Duodenal mucosa (tissue), 2 donors: ENCODE measurements around the gene SLC25A21.

Experiments
- H3K27ac ChIP-seq: one replicate; pipeline ENCODE4 v1.7.0; 2013; ENCODE audit warnings: low read depth, low read length
- H3K27me3 ChIP-seq, 2 donors: one replicate each; pipeline ENCODE4 v1.7.0; 2013; ENCODE audit warnings: low read length in 2 of 2, control low read depth in 1 of 2; ENCODE audit not compliant: insufficient read depth in 2 of 2, control insufficient read depth in 1 of 2
- H3K36me3 ChIP-seq, 2 donors: one replicate each; pipeline ENCODE4 v1.7.0; 2013; ENCODE audit warnings: low read length in 2 of 2, control low read depth in 1 of 2; ENCODE audit not compliant: insufficient read depth in 2 of 2, control insufficient read depth in 1 of 2
- H3K4me1 ChIP-seq, 2 donors: one replicate each; pipeline ENCODE4 v1.7.0; 2013; ENCODE audit warnings: low read length in 2 of 2, control low read depth in 1 of 2; ENCODE audit not compliant: insufficient read depth in 2 of 2, control insufficient read depth in 1 of 2
- H3K4me3 ChIP-seq, 2 donors: one replicate each; pipeline ENCODE4 v1.7.0; 2013; ENCODE audit warnings: low read length in 2 of 2, low read depth in 1 of 2
- H3K9ac ChIP-seq, 2 donors: one replicate each; pipeline ENCODE4 v1.7.0; 2013; ENCODE audit warnings: low read length in 2 of 2, low read depth in 1 of 2
- H3K9me3 ChIP-seq, 2 donors: one replicate each; pipeline ENCODE4 v1.7.0; 2013; ENCODE audit warnings: low read length in 2 of 2, control low read depth in 1 of 2; ENCODE audit not compliant: control insufficient read depth in 1 of 2

The SLC25A21 gene

DNA sequence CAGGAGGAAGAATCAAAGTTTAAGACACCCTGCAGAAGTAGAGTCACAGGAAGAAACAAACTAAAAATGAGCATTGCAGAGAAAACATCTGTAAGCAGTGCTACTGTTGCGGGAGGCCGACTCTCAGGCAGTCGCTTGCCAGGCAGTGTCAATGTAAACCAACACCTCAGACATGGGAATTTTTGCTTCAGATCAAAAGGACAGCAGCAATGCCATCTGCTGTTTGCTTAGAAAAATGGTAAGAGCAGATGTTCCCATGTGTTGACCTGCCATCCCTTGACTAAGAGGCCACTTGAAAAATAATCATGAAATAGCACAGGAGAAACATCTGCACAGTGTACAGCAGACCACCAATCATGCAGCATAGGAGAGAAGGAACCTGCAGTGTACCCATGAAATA lies 196.6 kb downstream of the SLC25A21 start:
- no peak overlapping the region for H3K27ac ChIP-seq
- no peaks in the 10 kb centered on the region for H3K4me1 ChIP-seq
- no peaks in the 10 kb centered on the region for H3K27me3 ChIP-seq
- no peak overlapping the region for H3K9ac ChIP-seq
- H3K4me3 ChIP-seq = no peak overlapping the region
- no peaks in the 10 kb centered on the region for H3K36me3 ChIP-seq
- no peaks in the 10 kb centered on the region for H3K9me3 ChIP-seq

DNA sequence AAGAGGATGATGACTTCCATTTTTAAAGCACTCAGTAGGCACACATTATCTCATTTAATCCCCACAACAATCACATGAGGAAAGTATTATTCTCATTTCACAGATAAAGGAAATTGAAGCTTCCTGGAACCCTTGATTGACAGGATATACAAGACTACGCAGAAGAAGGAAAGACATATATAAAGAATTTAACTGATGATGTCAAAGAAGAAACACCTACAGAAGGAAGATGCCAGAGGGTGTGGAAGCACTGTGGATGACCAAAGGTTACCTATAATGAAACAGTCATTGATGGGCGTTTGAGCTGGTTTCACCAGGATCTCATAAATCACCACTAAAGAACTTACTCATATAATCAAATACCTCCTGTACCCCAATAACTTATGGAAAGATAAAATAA lies 197.4 kb downstream of the SLC25A21 start:
- Histone ChIP-seq H3K27me3 (no peaks in the 10 kb centered on the region), H3K27ac (no peak overlapping the region), H3K9me3 (no peaks in the 10 kb centered on the region), H3K4me1 (no peaks in the 10 kb centered on the region), H3K9ac (no peak overlapping the region), H3K4me3 (no peak overlapping the region), H3K36me3 (no peaks in the 10 kb centered on the region)

DNA sequence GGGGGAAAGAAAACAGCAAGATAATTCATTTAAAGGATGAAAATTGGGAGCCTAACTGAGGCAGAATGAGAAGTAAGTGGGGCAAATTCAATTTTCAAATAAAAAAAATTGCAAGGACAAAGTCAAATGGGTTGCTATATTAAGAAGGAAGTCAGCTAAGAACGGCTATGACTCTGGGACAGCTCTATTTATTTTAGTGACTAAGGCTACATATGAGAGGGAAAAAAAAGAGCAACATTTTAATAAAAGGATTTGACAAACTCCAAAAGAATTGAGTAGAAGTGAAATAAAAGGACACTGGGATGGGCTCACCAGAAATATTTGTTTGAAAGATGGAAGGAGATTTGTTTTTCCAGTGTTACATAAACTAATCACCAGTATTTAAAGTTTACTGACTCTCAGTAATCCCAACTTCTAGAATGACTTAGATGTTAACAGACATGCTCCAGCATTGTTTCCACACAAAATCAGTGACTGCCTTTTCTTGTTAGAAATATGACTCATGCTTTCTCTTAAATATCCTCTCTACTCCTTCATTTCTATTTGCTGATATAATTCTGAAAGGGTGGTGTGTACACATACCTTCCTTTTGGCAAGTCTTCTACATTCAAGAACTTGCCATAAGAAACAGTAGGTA lies 198.5 kb downstream of the SLC25A21 start:
- no peak overlapping the region for H3K27ac ChIP-seq
- no peaks in the 10 kb centered on the region for H3K27me3 ChIP-seq
- H3K36me3 ChIP-seq = no peaks in the 10 kb centered on the region
- no peaks in the 10 kb centered on the region for H3K4me1 ChIP-seq
- H3K9ac ChIP-seq = no peak overlapping the region
- no peaks in the 10 kb centered on the region for H3K9me3 ChIP-seq
- no peak overlapping the region for H3K4me3 ChIP-seq

DNA sequence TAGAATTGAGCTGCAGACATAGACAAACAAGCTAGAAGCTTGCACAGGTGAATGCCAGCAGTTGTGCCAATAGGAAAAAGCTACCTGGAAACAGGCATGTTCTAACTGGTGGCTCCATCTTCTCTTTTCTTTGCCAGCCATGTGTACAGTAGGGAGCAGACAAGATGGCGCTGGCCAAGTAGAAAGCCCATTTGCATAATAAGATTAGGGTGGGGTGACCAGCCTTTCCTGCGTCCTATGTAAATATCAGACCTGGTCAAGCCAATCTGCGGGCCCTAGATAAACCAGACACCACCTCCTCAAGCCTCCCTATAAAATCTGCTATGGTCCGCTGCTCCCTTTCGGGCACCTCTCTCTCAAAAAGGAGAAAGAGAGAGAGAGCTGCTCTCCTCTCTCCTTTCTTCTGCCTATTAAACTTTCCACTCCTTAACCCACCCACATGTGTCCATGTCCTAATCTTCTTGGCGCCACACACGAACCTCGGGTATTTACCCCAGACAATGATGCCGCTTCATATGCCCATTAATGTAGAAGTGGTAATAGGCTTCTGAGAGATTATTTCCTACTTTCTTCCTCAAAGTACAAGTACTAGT lies 201.0 kb downstream of the SLC25A21 start:
- H3K4me1 ChIP-seq = no peaks in the 10 kb centered on the region

DNA sequence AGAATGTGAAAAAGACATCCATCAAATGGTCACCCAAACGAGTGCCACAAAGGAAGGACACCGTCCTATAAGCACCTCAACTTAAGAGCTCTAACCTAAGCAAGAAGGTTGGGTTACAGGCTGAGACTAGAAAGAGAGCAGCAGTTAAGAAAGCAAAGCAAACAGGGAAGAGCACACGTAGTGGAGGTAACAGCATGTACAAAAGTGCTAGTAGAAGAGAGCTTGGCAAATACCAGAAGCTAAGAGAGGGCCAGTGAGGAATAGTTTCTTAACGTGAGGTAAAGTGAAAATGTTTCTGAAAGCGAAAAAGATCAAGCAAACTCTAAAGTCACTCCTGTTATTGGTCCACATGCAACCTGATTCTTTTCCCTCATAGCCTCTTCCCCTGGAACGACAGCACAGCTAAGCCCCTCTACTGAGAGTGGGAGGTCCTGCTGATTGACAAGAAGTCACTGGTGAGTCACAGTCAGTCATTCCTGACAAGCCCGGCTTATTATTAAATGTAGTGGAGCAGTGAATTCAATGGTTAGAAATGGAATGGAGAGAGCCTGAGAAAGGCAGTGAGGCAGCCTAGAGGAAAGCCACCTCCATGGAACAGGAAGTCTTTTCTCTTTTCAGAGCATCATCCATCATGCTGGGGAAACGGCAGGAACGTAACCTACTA lies 204.4 kb downstream of the SLC25A21 start:
- H3K27ac ChIP-seq = no peak overlapping the region
- no peak overlapping the region for H3K4me3 ChIP-seq
- H3K9ac ChIP-seq = no peak overlapping the region
- no peaks in the 10 kb centered on the region for H3K9me3 ChIP-seq
- H3K27me3 ChIP-seq = no peaks in the 10 kb centered on the region
- no peaks in the 10 kb centered on the region for H3K4me1 ChIP-seq
- no peaks in the 10 kb centered on the region for H3K36me3 ChIP-seq

More for the DNA sequence above, 201.0 kb downstream of the SLC25A21 start:
- Histone ChIP-seq H3K27ac (no peak overlapping the region), H3K27me3 (no peaks in the 10 kb centered on the region), H3K36me3 (no peaks in the 10 kb centered on the region), H3K4me3 (no peak overlapping the region), H3K9me3 (no peaks in the 10 kb centered on the region), H3K9ac (no peak overlapping the region)

DNA sequence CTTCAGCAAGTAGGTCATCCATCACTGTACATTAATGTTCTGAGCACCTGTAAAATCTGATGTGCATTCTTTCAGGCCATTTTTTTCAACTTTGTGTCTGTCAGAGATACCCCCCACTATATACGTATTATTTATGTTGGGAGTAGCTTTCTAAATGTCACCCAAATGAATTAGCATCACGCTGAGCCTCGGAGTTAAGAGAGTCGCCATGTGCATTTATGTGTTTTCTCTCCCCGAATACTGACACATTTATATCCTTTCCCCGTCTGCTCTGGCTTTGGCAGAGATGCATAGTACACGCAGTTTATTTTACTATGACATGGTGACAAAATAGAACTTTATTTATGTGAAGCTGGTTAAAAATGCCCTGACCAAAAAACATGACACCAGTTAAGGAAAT lies 216.4 kb downstream of the SLC25A21 start:
- no peak overlapping the region for H3K27ac ChIP-seq
- H3K4me1 ChIP-seq = no peaks in the 10 kb centered on the region
- no peak overlapping the region for H3K4me3 ChIP-seq
- H3K27me3 ChIP-seq = no peaks in the 10 kb centered on the region
- no peaks in the 10 kb centered on the region for H3K9me3 ChIP-seq
- no peak overlapping the region for H3K9ac ChIP-seq
- no peaks in the 10 kb centered on the region for H3K36me3 ChIP-seq

DNA sequence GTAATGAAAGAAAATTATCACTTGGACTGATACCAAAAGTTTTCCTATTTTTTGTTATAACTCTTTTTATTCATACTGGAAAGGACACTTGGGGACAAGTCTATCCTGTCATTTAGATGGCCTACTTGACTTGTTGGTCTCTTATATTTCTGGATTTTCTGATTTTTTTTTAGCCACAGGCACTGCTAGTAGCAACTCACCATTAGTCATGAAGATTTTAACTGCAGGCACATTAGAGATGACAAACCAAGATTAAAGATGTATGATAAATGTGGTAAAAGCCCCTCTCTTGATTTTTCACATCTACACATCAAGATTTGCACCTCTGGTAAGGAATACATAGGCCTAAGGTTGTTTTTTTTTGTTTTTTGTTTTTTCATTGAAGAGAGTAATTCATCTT lies 217.0 kb downstream of the SLC25A21 start:
- no peak overlapping the region for H3K27ac ChIP-seq
- no peaks in the 10 kb centered on the region for H3K9me3 ChIP-seq
- H3K4me3 ChIP-seq = no peak overlapping the region
- no peak overlapping the region for H3K9ac ChIP-seq
- H3K36me3 ChIP-seq = no peaks in the 10 kb centered on the region
- H3K4me1 ChIP-seq = no peaks in the 10 kb centered on the region
- no peaks in the 10 kb centered on the region for H3K27me3 ChIP-seq

DNA sequence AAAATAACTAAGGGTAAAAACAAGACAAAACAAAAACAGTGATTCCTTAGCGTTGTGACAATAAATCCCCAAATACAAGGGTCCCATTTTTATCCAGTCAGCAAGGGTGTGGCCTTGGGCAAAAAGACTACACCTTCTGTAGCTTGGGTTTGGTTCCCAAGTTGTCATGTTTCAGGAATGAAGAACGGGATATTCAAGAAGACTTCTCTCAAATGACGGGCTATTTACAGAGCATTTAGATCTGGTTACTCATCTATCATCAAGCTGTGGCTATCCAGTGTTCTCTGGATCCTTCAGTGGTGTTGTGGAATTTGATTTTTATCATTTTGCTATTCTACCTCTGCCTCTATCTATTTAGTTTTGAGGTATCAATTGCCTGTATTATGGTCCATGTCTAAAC lies 219.7 kb downstream of the SLC25A21 start:
- Histone ChIP-seq H3K27me3 (no peaks in the 10 kb centered on the region), H3K9me3 (no peaks in the 10 kb centered on the region), H3K4me1 (no peaks in the 10 kb centered on the region), H3K36me3 (no peaks in the 10 kb centered on the region), H3K9ac (no peak overlapping the region), H3K4me3 (no peak overlapping the region), H3K27ac (no peak overlapping the region)

DNA sequence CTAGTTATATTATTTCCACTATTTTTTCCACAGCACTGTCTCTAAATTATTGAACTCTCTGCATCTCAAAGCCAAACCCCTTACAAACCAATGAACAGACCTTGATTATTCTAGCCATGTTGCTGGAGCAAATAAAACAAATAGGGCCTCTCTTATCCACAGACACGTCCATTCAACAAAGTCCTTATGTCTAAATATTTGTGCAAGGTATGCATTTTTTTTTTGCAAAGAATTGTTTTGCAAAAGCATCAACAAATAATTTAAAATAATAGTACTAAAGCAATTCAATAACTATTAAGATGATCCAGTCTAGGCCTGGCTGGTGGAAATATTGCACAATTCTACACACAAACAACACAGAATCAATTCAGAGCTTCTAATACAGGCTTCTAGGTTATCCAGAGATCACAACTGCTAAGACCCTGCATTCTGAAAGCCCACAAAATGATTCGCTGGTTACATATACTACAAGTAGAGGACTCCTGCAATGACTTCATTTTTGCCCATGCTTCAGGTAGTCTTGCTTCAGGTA lies 221.0 kb downstream of the SLC25A21 start:
- H3K4me1 ChIP-seq = no peaks in the 10 kb centered on the region
- H3K9me3 ChIP-seq = no peaks in the 10 kb centered on the region
- no peak overlapping the region for H3K9ac ChIP-seq
- no peaks in the 10 kb centered on the region for H3K27me3 ChIP-seq
- no peak overlapping the region for H3K4me3 ChIP-seq
- no peaks in the 10 kb centered on the region for H3K36me3 ChIP-seq
- no peak overlapping the region for H3K27ac ChIP-seq

DNA sequence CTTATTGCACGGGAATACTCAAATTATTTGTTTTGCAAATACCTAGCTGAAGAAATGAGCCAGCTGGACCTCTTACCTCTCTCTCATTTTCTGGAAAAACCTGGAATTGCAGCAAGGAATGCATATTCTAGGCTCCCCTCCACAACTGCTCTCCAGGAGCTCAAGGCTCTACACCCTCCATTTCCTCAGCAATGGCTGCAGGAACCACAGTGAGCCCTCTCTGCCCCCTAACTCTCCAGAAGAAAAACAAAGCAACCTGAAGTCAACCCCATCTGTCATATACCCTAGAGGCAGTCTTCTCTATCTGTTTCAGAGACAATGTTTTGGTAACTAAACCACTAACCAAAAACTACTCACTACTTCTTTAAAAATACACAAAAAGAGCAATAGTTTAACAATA lies 221.6 kb downstream of the SLC25A21 start:
- Histone ChIP-seq H3K4me1 (no peaks in the 10 kb centered on the region), H3K4me3 (no peak overlapping the region), H3K27ac (no peak overlapping the region), H3K27me3 (no peaks in the 10 kb centered on the region), H3K9me3 (no peaks in the 10 kb centered on the region), H3K36me3 (no peaks in the 10 kb centered on the region), H3K9ac (no peak overlapping the region)
